ENCODE measurements around the gene RAB3C.

The RAB3C gene

GRCh38 chr5:58753446-58753845 is 170.6 kb downstream of the RAB3C start:
- ATAC-seq, result no peak
- DNase-seq (ENCODE audit: low spot score in 2 of 2), result no peak
- H3K4me1 Mint-ChIP-seq, result peaks cover 6% of the 10 kb centered on the region
- no peaks in the 10 kb centered on the region for H3K36me3 Mint-ChIP-seq
- H3K27ac Mint-ChIP-seq, result no peak overlapping the region
- H3K4me3 Mint-ChIP-seq, result no peak overlapping the region
- H3K9me3 Mint-ChIP-seq, result no peaks in the 10 kb centered on the region

GRCh38 chr5:58754250-58754649 is 171.4 kb downstream of the RAB3C start:
- no peak overlapping the region for H3K27ac Mint-ChIP-seq
- ATAC-seq (no peak), DNase-seq (ENCODE audit: low spot score in 2 of 2) (no peak)
- H3K9me3 Mint-ChIP-seq, result no peaks in the 10 kb centered on the region
- peaks cover 14% of the 10 kb centered on the region for H3K4me1 Mint-ChIP-seq
- H3K4me3 Mint-ChIP-seq, result no peak overlapping the region
- no peaks in the 10 kb centered on the region for H3K36me3 Mint-ChIP-seq

GRCh38 chr5:58755397-58755796 is 172.5 kb downstream of the RAB3C start:
- no peaks in the 10 kb centered on the region for H3K36me3 Mint-ChIP-seq
- DNase-seq (ENCODE audit: low spot score in 2 of 2) (no peak), ATAC-seq (no peak)
- H3K27ac Mint-ChIP-seq, result no peak overlapping the region
- H3K9me3 Mint-ChIP-seq, result no peaks in the 10 kb centered on the region
- H3K4me1 Mint-ChIP-seq, result peaks cover 25% of the 10 kb centered on the region
- no peak overlapping the region for H3K4me3 Mint-ChIP-seq

- H3K9me3 Mint-ChIP-seq, result no peaks in the 10 kb centered on the region
- H3K4me1 Mint-ChIP-seq, result peaks cover 40% of the 10 kb centered on the region
- H3K4me3 Mint-ChIP-seq, result peak overlapping the region; percentile 36
- H3K27ac Mint-ChIP-seq, result peak overlapping the region; percentile 56
- ATAC-seq, result peak; percentile 78
- no peaks in the 10 kb centered on the region for H3K36me3 Mint-ChIP-seq
- no peak for DNase-seq (ENCODE audit: low spot score in 2 of 2)
Observed at GRCh38 chr5:58759745-58760144, 176.9 kb downstream of the RAB3C start.

- H3K27ac Mint-ChIP-seq, result peak overlapping the region; percentile 56
- no peaks in the 10 kb centered on the region for H3K36me3 Mint-ChIP-seq
- peak overlapping the region; percentile 36 for H3K4me3 Mint-ChIP-seq
- peaks cover 40% of the 10 kb centered on the region for H3K4me1 Mint-ChIP-seq
- H3K9me3 Mint-ChIP-seq, result no peaks in the 10 kb centered on the region
- no peak for ATAC-seq
- no peak for DNase-seq (ENCODE audit: low spot score in 2 of 2)
Observed at GRCh38 chr5:58760222-58760621, 177.3 kb downstream of the RAB3C start.

- no peak for ATAC-seq
- Mint-ChIP-seq H3K9me3 (no peaks in the 10 kb centered on the region), H3K36me3 (peaks cover 6% of the 10 kb centered on the region), H3K4me1 (peaks cover 40% of the 10 kb centered on the region), H3K4me3 (no peak overlapping the region), H3K27ac (no peak overlapping the region)
- DNase-seq (ENCODE audit: low spot score in 2 of 2), result no peak
Observed at GRCh38 chr5:58761407-58761806, 178.5 kb downstream of the RAB3C start.

- Mint-ChIP-seq H3K27ac (no peak overlapping the region), H3K4me3 (no peak overlapping the region), H3K9me3 (no peaks in the 10 kb centered on the region), H3K36me3 (peaks cover 6% of the 10 kb centered on the region), H3K4me1 (peaks cover 40% of the 10 kb centered on the region)
- DNase-seq (ENCODE audit: low spot score in 2 of 2) (no peak), ATAC-seq (peak; percentile 38)
Observed at GRCh38 chr5:58763390-58763789, 180.5 kb downstream of the RAB3C start.

- ATAC-seq (no peak), DNase-seq (ENCODE audit: low spot score in 2 of 2) (no peak)
- H3K9me3 Mint-ChIP-seq, result no peaks in the 10 kb centered on the region
- peaks cover 6% of the 10 kb centered on the region for H3K36me3 Mint-ChIP-seq
- no peak overlapping the region for H3K27ac Mint-ChIP-seq
- peaks cover 33% of the 10 kb centered on the region for H3K4me1 Mint-ChIP-seq
- H3K4me3 Mint-ChIP-seq, result no peak overlapping the region
Observed at GRCh38 chr5:58764199-58764598, 181.3 kb downstream of the RAB3C start.

- peaks cover 6% of the 10 kb centered on the region for H3K36me3 Mint-ChIP-seq
- peak; percentile 48 for ATAC-seq
Observed at GRCh38 chr5:58765058-58765457, 182.2 kb downstream of the RAB3C start.

GRCh38 chr5:58767104-58767503 is 184.2 kb downstream of the RAB3C start:
- ATAC-seq, result no peak
- Mint-ChIP-seq H3K4me3 (no peak overlapping the region), H3K4me1 (peaks cover 7% of the 10 kb centered on the region), H3K36me3 (peaks cover 6% of the 10 kb centered on the region), H3K27ac (no peak overlapping the region), H3K9me3 (no peaks in the 10 kb centered on the region)
- DNase-seq (ENCODE audit: low spot score in 2 of 2), result no peak

More at GRCh38 chr5:58765058-58765457, 182.2 kb downstream of the RAB3C start:
- H3K4me3 Mint-ChIP-seq, result no peak overlapping the region
- peaks cover 24% of the 10 kb centered on the region for H3K4me1 Mint-ChIP-seq
- H3K9me3 Mint-ChIP-seq, result no peaks in the 10 kb centered on the region
- DNase-seq (ENCODE audit: low spot score in 2 of 2), result no peak
- H3K27ac Mint-ChIP-seq, result peak overlapping the region; percentile 23

- Mint-ChIP-seq H3K9me3 (no peaks in the 10 kb centered on the region), H3K4me3 (no peak overlapping the region), H3K4me1 (peaks cover 6% of the 10 kb centered on the region), H3K27ac (no peak overlapping the region), H3K36me3 (peaks cover 6% of the 10 kb centered on the region)
- DNase-seq (ENCODE audit: low spot score in 2 of 2) (no peak), ATAC-seq (no peak)
Observed at GRCh38 chr5:58770136-58770535, 187.3 kb downstream of the RAB3C start.

- Mint-ChIP-seq H3K9me3 (no peaks in the 10 kb centered on the region), H3K27ac (no peak overlapping the region), H3K4me1 (peaks cover 18% of the 10 kb centered on the region), H3K4me3 (no peak overlapping the region), H3K36me3 (no peaks in the 10 kb centered on the region)
- DNase-seq (ENCODE audit: low spot score in 2 of 2) (no peak), ATAC-seq (no peak)
Observed at GRCh38 chr5:58771796-58772195, 188.9 kb downstream of the RAB3C start.

GRCh38 chr5:58773744-58774441 is 191.0 kb downstream of the RAB3C start:
- no peak overlapping the region for H3K27ac Mint-ChIP-seq
- ATAC-seq, result no peak

GRCh38 chr5:58774937-58775336 is 192.1 kb downstream of the RAB3C start:
- H3K27ac Mint-ChIP-seq, result no peak overlapping the region
- ATAC-seq, result no peak
- H3K4me1 Mint-ChIP-seq, result peaks cover 18% of the 10 kb centered on the region
- H3K4me3 Mint-ChIP-seq, result no peak overlapping the region
- H3K36me3 Mint-ChIP-seq, result no peaks in the 10 kb centered on the region
- no peak for DNase-seq (ENCODE audit: low spot score in 2 of 2)
- H3K9me3 Mint-ChIP-seq, result no peaks in the 10 kb centered on the region

More at GRCh38 chr5:58773744-58774441, 191.0 kb downstream of the RAB3C start:
- no peak for DNase-seq (ENCODE audit: low spot score in 2 of 2)
- Mint-ChIP-seq H3K9me3 (no peaks in the 10 kb centered on the region), H3K4me3 (no peak overlapping the region), H3K4me1 (peaks cover 18% of the 10 kb centered on the region), H3K36me3 (no peaks in the 10 kb centered on the region)

- ATAC-seq, result peak; percentile 93
- Mint-ChIP-seq H3K36me3 (no peaks in the 10 kb centered on the region), H3K27ac (no peak overlapping the region), H3K4me3 (no peak overlapping the region), H3K9me3 (no peaks in the 10 kb centered on the region), H3K4me1 (peaks cover 18% of the 10 kb centered on the region)
- DNase-seq (ENCODE audit: low spot score in 2 of 2), result no peak
Observed at GRCh38 chr5:58775701-58776262, 192.9 kb downstream of the RAB3C start.

- no peaks in the 10 kb centered on the region for H3K9me3 Mint-ChIP-seq
- no peak overlapping the region for H3K4me3 Mint-ChIP-seq
- DNase-seq (ENCODE audit: low spot score in 2 of 2) (no peak), ATAC-seq (no peak)
- no peaks in the 10 kb centered on the region for H3K36me3 Mint-ChIP-seq
- no peak overlapping the region for H3K27ac Mint-ChIP-seq
- H3K4me1 Mint-ChIP-seq, result peaks cover 18% of the 10 kb centered on the region
Observed at GRCh38 chr5:58776559-58776958, 193.7 kb downstream of the RAB3C start.

All from stimulated activated effector memory CD8-positive, alpha-beta T cell treated with anti-CD3 and anti-CD28 coated beads, Interleukin-12 subunit alpha, Interleukin-12 subunit beta, amount 100 ng/mL, for 72 hours (primary cell).